Measurements from ENCODE around the gene CSTF1.
"Not testable (repeated sequence)": the region's sequence is repeated elsewhere in the genome, so short reads cannot be mapped to it uniquely, and the experiment has no call there.

Gene CSTF1

GRCh38 chr20:56409521-56409920, 17.1 kb downstream of the CSTF1 start:
- no peak for DNase-seq (ENCODE audit: low read depth)

DNA sequence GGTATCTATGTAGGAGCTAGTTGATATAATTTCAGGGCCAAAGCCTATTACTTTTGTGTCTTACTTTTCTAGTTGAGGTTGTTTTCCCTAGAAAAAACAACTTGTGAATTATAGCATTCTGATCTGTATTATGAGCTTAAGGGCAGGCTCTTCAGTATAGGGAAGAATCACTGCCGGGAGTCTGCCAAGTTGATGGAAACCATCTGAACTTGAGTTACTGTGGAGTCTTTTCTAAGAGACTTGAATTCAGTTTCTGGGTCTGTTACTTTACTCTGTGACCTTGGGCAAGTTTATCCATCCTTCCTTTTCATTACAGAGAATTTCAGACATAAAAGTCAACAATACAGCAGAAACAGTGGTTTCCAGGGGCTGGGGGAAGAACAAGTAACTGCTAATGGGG, 17.5 kb downstream of the CSTF1 start:
- no peak for DNase-seq (ENCODE audit: low read depth)

DNA sequence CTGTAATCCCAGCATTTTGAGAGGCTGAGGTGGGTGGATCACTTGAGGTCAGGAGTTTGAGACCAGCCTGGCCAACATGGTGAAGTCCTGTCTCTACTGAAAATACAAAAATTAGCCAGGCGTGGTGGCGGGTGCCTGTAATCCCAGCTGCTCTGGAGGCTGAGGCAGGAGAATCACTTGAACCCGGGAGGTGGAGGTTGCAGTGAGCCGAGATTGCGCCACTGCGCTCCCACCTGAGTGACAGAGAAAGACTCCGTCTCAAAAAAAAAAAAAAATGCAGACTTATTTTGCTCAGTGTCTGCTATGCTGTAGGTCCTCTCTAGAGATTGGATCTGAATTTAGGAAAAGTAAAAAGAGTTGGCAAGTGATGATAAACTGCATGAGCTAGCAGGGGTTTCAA, 18.8 kb downstream of the CSTF1 start:
- DNase-seq (ENCODE audit: low read depth) = not testable (repeated sequence)

GRCh38 chr20:56411759-56412472, 19.5 kb downstream of the CSTF1 start, which contains the start of gene CASS4:
Gene CASS4 (plus strand): TSS chr20:56412260. CDS start chr20:56412459, 199 bp downstream.
- no peak for DNase-seq (ENCODE audit: low read depth)

GRCh38 chr20:56412473-56412790, 20.0 kb downstream of the CSTF1 start:
- no peak for DNase-seq (ENCODE audit: low read depth)

GRCh38 chr20:56412949-56413348, 20.5 kb downstream of the CSTF1 start:
- no peak for DNase-seq (ENCODE audit: low read depth)

GRCh38 chr20:56414842-56415765, 22.7 kb downstream of the CSTF1 start:
- no peak for DNase-seq (ENCODE audit: low read depth)

DNA sequence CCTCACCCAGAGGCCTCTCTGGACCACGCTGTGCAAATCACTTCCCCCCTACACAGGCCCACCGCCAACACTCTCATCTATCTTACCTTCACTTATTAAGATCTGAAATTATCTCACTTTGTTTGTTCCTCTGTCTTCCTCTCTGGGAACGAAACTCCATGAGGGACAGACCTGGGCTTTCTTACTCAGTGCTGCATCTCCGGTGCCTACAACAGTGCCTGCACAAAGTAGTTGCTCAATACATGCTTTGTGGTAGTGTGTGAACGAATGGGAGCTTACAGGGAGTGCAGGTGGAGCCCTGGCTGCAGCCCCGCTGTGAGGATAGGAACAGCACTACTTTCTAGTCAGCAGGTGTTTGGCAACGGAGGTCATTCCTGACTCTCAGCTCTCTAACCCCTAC, 25.0 kb downstream of the CSTF1 start:
- no peak for DNase-seq (ENCODE audit: low read depth)

- DNase-seq (ENCODE audit: low read depth) = no peak
These were observed 25.5 kb downstream of the CSTF1 start for GRCh38 chr20:56417911-56418310.

- DNase-seq (ENCODE audit: low read depth) = no peak
These were observed 26.0 kb downstream of the CSTF1 start for GRCh38 chr20:56418385-56418861.

DNA sequence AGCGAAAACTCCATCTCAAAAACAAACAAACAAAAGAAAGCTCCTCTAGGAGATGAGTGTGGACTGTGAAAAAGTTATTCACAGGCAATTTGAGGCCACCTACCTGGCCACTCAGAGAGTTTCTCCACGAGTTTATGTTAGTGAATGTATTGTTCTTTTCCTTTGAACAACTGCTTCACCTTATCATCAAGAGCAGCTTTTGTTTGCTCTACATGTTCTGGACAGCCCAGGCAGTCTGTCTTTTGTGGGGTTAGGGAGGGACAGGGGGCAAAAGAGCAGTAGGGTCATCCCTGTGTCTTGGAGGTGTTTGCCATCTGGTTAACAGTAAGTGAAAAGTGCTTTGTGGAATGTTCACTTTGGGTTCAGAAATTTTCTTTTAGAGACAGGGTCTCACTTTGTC, 27.6 kb downstream of the CSTF1 start:
- DNase-seq (ENCODE audit: low read depth) = no peak

DNA sequence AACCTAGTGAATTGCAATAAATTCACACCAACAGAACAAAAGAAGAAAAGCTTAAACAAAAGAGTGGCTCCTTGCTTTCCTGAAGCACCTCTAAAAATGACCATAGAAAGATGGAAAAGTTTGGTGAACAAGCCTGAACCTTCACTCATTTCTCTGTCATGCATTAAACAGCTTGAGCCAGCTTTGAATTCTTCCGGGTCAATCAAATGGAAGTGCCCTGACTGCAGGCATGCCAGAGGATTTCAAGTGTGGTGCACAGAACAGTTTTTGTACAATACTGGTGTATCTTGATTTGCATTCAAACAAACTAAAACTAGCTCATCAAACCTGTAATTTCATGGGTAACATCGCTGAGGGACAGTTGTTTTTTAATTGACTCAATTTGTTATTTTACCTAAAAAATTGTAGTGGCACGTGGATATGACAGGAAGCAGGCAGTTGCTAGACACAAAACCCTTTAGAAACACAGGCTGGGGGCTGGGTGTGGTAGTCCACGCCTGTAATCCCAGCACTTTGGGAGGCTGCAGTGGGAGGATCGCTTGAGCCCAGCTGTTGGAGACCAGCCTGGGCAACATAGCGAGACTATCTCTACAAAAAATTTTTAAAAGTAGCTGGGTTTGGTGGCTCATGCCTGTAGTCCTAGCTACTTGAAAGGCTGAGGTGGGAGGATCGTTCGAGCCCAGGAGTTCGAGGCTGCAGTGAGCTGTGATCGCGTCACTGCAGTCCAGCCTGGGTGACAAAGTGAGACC, 28.7 kb downstream of the CSTF1 start:
- DNase-seq (ENCODE audit: low read depth) = no peak

DNA sequence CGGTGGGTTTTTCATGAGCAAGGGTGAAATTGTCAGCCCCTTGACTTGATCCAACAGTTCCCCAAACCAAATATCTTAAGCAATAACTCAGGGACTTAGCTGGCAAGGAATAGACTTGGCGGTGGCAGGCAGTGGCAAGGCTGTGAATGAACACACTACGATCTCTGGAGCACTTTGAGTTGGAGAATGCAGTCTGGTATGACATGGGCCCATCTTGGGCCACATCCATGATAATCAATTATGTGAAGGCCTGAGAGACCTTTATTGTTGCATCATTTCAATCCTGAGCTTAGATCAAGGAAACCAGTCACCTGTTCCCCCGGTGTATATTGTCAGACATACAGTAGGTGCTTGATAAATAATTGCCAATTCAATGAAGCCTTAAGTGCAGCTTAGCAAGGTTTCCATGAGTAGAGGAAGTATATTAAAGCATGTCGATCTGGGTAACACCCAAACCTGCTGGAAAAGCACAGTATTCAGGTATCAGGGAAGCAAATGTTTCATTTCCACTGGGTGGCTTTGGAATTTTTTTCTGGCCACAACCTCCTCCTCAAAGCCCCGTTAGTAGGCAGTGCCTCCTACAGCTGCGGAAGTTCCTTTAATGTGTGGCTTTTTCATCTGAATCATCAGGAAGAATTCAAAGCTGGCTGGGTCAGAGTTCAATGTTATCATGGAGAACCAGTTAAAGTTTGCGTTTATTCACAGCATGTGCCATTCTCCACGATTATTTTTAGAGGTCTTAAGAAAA, 29.8 kb downstream of the CSTF1 start:
- DNase-seq (ENCODE audit: low read depth) = peak; percentile 49

DNA sequence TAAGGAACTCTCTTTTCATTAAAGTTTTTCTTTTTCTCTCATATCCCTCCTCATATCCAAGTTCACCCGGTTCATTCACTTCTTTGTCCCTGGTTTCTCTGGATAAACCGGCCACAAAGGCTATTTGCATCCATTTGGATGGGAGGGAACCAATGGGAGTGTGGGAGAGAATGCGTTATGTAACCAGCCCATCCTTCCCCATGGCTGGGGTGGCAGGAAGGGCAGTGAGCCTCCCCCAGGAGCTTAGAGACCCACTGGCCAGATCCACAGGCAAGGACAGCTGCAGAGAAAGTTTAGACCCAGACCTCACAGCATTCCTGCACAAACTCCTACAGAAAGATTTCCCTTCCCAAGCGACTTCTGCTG, 30.4 kb downstream of the CSTF1 start:
- no peak for DNase-seq (ENCODE audit: low read depth)

GRCh38 chr20:56423211-56423610, 30.8 kb downstream of the CSTF1 start:
- no peak for DNase-seq (ENCODE audit: low read depth)

- DNase-seq (ENCODE audit: low read depth) = no peak
These were observed 31.4 kb downstream of the CSTF1 start for GRCh38 chr20:56423886-56424285.

GRCh38 chr20:56424931-56425330, 32.5 kb downstream of the CSTF1 start:
- no peak for DNase-seq (ENCODE audit: low read depth)

- DNase-seq (ENCODE audit: low read depth) = no peak
These were observed 33.6 kb downstream of the CSTF1 start for GRCh38 chr20:56426026-56426425.

- DNase-seq (ENCODE audit: low read depth) = no peak
These were observed 34.5 kb downstream of the CSTF1 start for GRCh38 chr20:56426926-56427325.

DNA sequence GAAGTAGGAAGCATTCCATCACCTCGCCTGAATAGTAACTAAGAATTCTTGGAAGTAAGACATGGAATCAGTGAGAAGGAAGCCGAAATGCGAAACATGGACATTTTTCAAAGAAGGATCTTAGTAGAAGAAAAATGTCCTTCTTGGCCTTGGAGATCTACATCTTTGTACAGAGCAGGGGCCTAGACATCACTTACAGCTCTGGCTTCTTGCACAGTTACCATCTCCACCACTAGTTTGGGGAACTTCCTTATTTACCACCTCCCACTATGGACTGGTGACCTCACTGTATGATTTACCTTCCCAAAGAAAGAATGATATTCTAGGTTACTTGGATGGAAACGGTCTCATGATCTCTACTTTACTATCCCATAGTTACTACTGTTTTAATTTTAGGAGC, 35.4 kb downstream of the CSTF1 start:
- DNase-seq (ENCODE audit: low read depth) = no peak

DNA sequence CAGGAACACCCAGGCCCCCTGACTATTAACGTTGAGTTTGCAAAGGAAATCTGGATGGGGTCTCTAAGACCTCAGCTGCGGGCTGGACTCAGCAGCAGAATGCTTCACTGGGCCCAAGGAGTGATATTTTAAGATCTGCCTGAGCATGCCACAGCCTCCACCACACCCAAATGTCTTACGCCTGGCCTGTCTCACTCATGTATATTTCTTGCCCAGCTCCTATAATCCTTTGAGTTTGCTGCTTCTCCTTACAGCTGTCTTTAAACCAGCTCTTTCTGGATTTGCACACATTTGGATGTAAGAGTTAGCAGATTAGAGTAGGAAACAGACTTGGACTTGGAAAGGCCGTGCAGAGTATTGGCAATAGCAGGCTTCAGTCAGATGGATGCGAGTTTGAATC, 36.0 kb downstream of the CSTF1 start:
- DNase-seq (ENCODE audit: low read depth) = no peak

- DNase-seq (ENCODE audit: low read depth) = no peak
These were observed 36.4 kb downstream of the CSTF1 start for GRCh38 chr20:56428881-56429280.
